Parathyroid adenoma (tissue), 2 donors: Measurements from ENCODE around the gene CRISPLD2.

Experiments used
- H2AFZ ChIP-seq: fragments of 300-600 bp; sonication (generic); one replicate; pipeline ENCODE4 v1.7.0; 2017; ENCODE audit warnings: antibody characterized with exemption, mild to moderate bottlenecking
- H3K27ac ChIP-seq: fragments of 300-600 bp; sonication (generic); one replicate; pipeline ENCODE4 v1.7.0; 2017
- H3K27me3 ChIP-seq: fragments of 300-600 bp; sonication (generic); one replicate; pipeline ENCODE4 v1.7.0; 2017; ENCODE audit warnings: low read length; ENCODE audit not compliant: control insufficient read depth, insufficient read depth
- H3K36me3 ChIP-seq: fragments of 300-600 bp; sonication (generic); one replicate; pipeline ENCODE4 v1.7.0; 2017; ENCODE audit warnings: low read length; ENCODE audit not compliant: control insufficient read depth, insufficient read depth
- H3K4me1 ChIP-seq: fragments of 300-600 bp; sonication (generic); one replicate; pipeline ENCODE4 v1.7.0; 2017; ENCODE audit warnings: control low read depth
- H3K4me2 ChIP-seq: fragments of 300-600 bp; sonication (generic); one replicate; pipeline ENCODE4 v1.7.0; 2017; ENCODE audit warnings: low read length
- H3K4me3 ChIP-seq: fragments of 300-600 bp; sonication (generic); one replicate; pipeline ENCODE4 v1.7.0; 2017; ENCODE audit warnings: low read depth, low read length
- H3K79me2 ChIP-seq: fragments of 300-600 bp; sonication (generic); one replicate; pipeline ENCODE4 v1.7.0; 2017; ENCODE audit warnings: control low read depth
- H3K9ac ChIP-seq: fragments of 300-600 bp; sonication (generic); one replicate; pipeline ENCODE4 v1.7.0; 2017; ENCODE audit warnings: mild to moderate bottlenecking
- H3K9me3 ChIP-seq: fragments of 300-600 bp; sonication (generic); one replicate; pipeline ENCODE4 v1.7.0; 2017; ENCODE audit warnings: low read length; ENCODE audit not compliant: control insufficient read depth
- CTCF ChIP-seq: fragments of 300-600 bp; sonication (generic); IDR thresholded peaks from one replicate; pipeline ENCODE4 v1.7.0; 2017; ENCODE audit warnings: antibody characterized with exemption, mild to moderate bottlenecking
- donor health status: primary hyperparathyroidism.

CRISPLD2 gene

GRCh38 chr16:84841787-84842300 lies 22.1 kb downstream of the CRISPLD2 start:
- H3K4me3 ChIP-seq, result no peak overlapping the region
- H3K4me2 ChIP-seq, result peak overlapping the region; percentile 55
- H3K9ac ChIP-seq, result no peak overlapping the region
- H3K4me1 ChIP-seq, result peaks cover 2% of the 10 kb centered on the region
- no peak overlapping the region for H3K27ac ChIP-seq
- H2AFZ ChIP-seq, result peak overlapping the region; percentile 68
- TF ChIP-seq CTCF, result no peak
- H3K36me3 ChIP-seq, result no peaks in the 10 kb centered on the region
- no peaks in the 10 kb centered on the region for H3K9me3 ChIP-seq
- no peaks in the 10 kb centered on the region for H3K79me2 ChIP-seq
- no peaks in the 10 kb centered on the region for H3K27me3 ChIP-seq

- H3K79me2 ChIP-seq, result no peaks in the 10 kb centered on the region
- no peaks in the 10 kb centered on the region for H3K27me3 ChIP-seq
- no peak overlapping the region for H2AFZ ChIP-seq
- peaks cover 2% of the 10 kb centered on the region for H3K4me1 ChIP-seq
- no peak overlapping the region for H3K9ac ChIP-seq
- H3K4me3 ChIP-seq, result no peak overlapping the region
- no peak overlapping the region for H3K4me2 ChIP-seq
- H3K9me3 ChIP-seq, result no peaks in the 10 kb centered on the region
- no peaks in the 10 kb centered on the region for H3K36me3 ChIP-seq
- TF ChIP-seq CTCF, result no peak
- no peak overlapping the region for H3K27ac ChIP-seq
Observed at GRCh38 chr16:84842516-84843148, 22.8 kb downstream of the CRISPLD2 start.

GRCh38 chr16:84843149-84844048 lies 23.6 kb downstream of the CRISPLD2 start:
- Histone ChIP-seq H3K9ac (no peak overlapping the region), H3K79me2 (no peaks in the 10 kb centered on the region), H3K27me3 (no peaks in the 10 kb centered on the region), H2AFZ (no peak overlapping the region), H3K4me1 (peaks cover 2% of the 10 kb centered on the region), H3K9me3 (no peaks in the 10 kb centered on the region), H3K4me3 (no peak overlapping the region), H3K4me2 (no peak overlapping the region), H3K27ac (no peak overlapping the region), H3K36me3 (no peaks in the 10 kb centered on the region)
- no peak for TF ChIP-seq CTCF

- no peak overlapping the region for H3K27ac ChIP-seq
- H3K4me2 ChIP-seq, result no peak overlapping the region
- no peaks in the 10 kb centered on the region for H3K79me2 ChIP-seq
- no peak overlapping the region for H2AFZ ChIP-seq
- no peaks in the 10 kb centered on the region for H3K36me3 ChIP-seq
- TF ChIP-seq CTCF, result no peak
- peaks cover 2% of the 10 kb centered on the region for H3K4me1 ChIP-seq
- H3K9me3 ChIP-seq, result no peaks in the 10 kb centered on the region
- no peak overlapping the region for H3K9ac ChIP-seq
- H3K27me3 ChIP-seq, result no peaks in the 10 kb centered on the region
- no peak overlapping the region for H3K4me3 ChIP-seq
Observed at GRCh38 chr16:84844049-84844350, 24.2 kb downstream of the CRISPLD2 start.
